HG03060 (cell line): ENCODE data around the gene IAPP.
"Not testable (repeated sequence)": the region's sequence is repeated elsewhere in the genome, so short reads cannot be mapped to it uniquely, and the experiment has no call there.

ENCODE experiments used
- ATAC-seq: cut with Tn5 transposase; IDR thresholded peaks from one replicate; pipeline ENCODE4 v1.9.1; 2021; ENCODE audit warnings: low read depth, moderate number of reproducible peaks; ENCODE audit not compliant: unreplicated experiment

IAPP gene

GRCh38 chr12:21370845-21371449 lies 1.8 kb upstream of the IAPP start:
- ATAC-seq = no peak

- ATAC-seq = no peak
These were observed 6.5 kb downstream of the IAPP start for GRCh38 chr12:21379218-21379617.

GRCh38 chr12:21381320-21381719 lies 8.6 kb downstream of the IAPP start:
- ATAC-seq = not testable (repeated sequence)

- no peak for ATAC-seq
These were observed 11.6 kb downstream of the IAPP start for GRCh38 chr12:21384261-21384660.

GRCh38 chr12:21387174-21387573 lies 14.5 kb downstream of the IAPP start:
- no peak for ATAC-seq

GRCh38 chr12:21392384-21392783 lies 19.7 kb downstream of the IAPP start:
- ATAC-seq = no peak

GRCh38 chr12:21394828-21395626 lies 22.3 kb downstream of the IAPP start:
- ATAC-seq = not testable (repeated sequence)

- ATAC-seq = no peak
These were observed 40.9 kb downstream of the IAPP start for GRCh38 chr12:21413369-21414277.

GRCh38 chr12:21416511-21417121 lies 43.9 kb downstream of the IAPP start:
- no peak for ATAC-seq

GRCh38 chr12:21418398-21418797 lies 45.7 kb downstream of the IAPP start:
- not testable (repeated sequence) for ATAC-seq

- not testable (repeated sequence) for ATAC-seq
These were observed 46.5 kb downstream of the IAPP start for GRCh38 chr12:21419009-21419699.

GRCh38 chr12:21428241-21428640 lies 55.5 kb downstream of the IAPP start:
- ATAC-seq = no peak
